Heart left ventricle (tissue), 16 donors: ENCODE measurements around the gene ERO1A. TPM values are rescaled to one million over a fixed set of nuclear protein-coding genes. Genes with fewer than 3 reads are reported as not detected.

ENCODE experiments used
- ATAC-seq, 4 donors: fragments of 200-7000 bp; cut with Tn5 transposase; one replicate each; pipeline ENCODE4 v1.9.1; 2020 to 2022; ENCODE audit warnings: moderate library complexity in 4 of 4, mild to moderate bottlenecking in 3 of 4, moderate number of reproducible peaks in 1 of 4
- DNase-seq, 5 donors: peaks; one replicate each; pipeline ENCODE4 v3.0.0-alpha.2; 2020
- H3K27ac ChIP-seq, 12 donors: fragments of 200-600 bp; sonication (generic) in 4 of 12; one replicate each; pipeline versions ENCODE4 v1.5.0 to v1.8.0; 2016 to 2022; ENCODE audit warnings: mild to moderate bottlenecking in 2 of 12
- H3K27me3 ChIP-seq, 9 donors: fragments of 200-600 bp; sonication (generic) in 2 of 9; one replicate each; pipeline versions ENCODE4 v1.5.1 to v1.8.0; 2016 to 2022; ENCODE audit warnings: mild to moderate bottlenecking in 3 of 9
- H3K36me3 ChIP-seq, 9 donors: fragments of 200-600 bp; sonication (generic) in 2 of 9; one replicate each; pipeline versions ENCODE4 v1.5.0 to v1.8.0; 2018 to 2022; ENCODE audit warnings: mild to moderate bottlenecking in 2 of 9
- H3K4me1 ChIP-seq, 12 donors: fragments of 200-600 bp; sonication (generic) in 4 of 12; one replicate each; pipeline versions ENCODE4 v1.5.0 to v1.8.0; 2016 to 2022; ENCODE audit warnings: mild to moderate bottlenecking in 3 of 12
- H3K4me3 ChIP-seq, 12 donors: fragments of 200-600 bp; sonication (generic) in 4 of 12; one replicate each; pipeline versions ENCODE4 v1.5.0 to v1.8.0; 2017 to 2022; ENCODE audit warnings: mild to moderate bottlenecking in 9 of 12, moderate library complexity in 4 of 12
- H3K9me3 ChIP-seq, 12 donors: fragments of 200-600 bp; sonication (generic) in 4 of 12; one replicate each; pipeline versions ENCODE4 v1.5.0 to v1.8.0; 2016 to 2022; ENCODE audit warnings: mild to moderate bottlenecking in 1 of 12
- POLR2A ChIP-seq, 2 donors: fragments of 450-650 bp; IDR thresholded peaks; one replicate each; pipeline ENCODE4 v1.6.1; 2017; ENCODE audit warnings: antibody characterized with exemption in 2 of 2, mild to moderate bottlenecking in 2 of 2, moderate library complexity in 2 of 2
- WGBS, 4 donors: extraction: QIAGEN DNeasy Blood & Tissue Kit in 2 of 4; methylation state at CpG; one replicate each; pipeline versions ENCODE4 v1.1.5 to v1.1.7; 2013 to 2018; 5-methylcytosine and 5-hydroxymethylcytosine counted together
- intact Hi-C, 10 donors: fragments of 100-400 bp; cut with DNase I; formaldehyde crosslinking; loops; one replicate each; pipeline versions ENCODE4 v1.11.1 to v1.14.2; 2022
- polyA plus RNA-seq, 2 donors: library from polyadenylated mRNA; stranded (reverse); fragments of 200-250 nt; gene quantifications; one replicate each; pipeline ENCODE4 v1.2.3, GENCODE V29; 2013
- total RNA-seq, 9 donors: library from RNA; depleted of rRNA in 2 of 9; stranded (reverse); fragments of >200 nt in 2 of 9; fragmentation: NEBNext Ultra II Directional in 3 of 9; extraction: Animal tissue kit (Norgen Biotek cat#: 25700) in 3 of 9; gene quantifications; one replicate each; pipeline versions ENCODE4 v1.1.0 to v1.2.4, GENCODE V29; 2016 to 2023
- TF ChIP-seq, protein P1 (sequence below), 12 donors: fragments of 200-600 bp; sonication (generic) in 4 of 12; IDR thresholded peaks; one replicate each; pipeline versions ENCODE4 v1.5.0 to v1.8.0; 2018 to 2022; ENCODE audit warnings: antibody characterized with exemption in 12 of 12, mild to moderate bottlenecking in 5 of 12
- donor health status: ischemic (EF 13 %, LVEDD 7.1; RV severe dilation, severe dysfunction).
- donor health status: healthy with polysubstance abuse.
- donor health status: DM: no; HTN: yes; CAD: no.
- donor health status: DM: no; HTN: no; CAD: no.
- donor health status: ischemic (EF 25% LVEDD 6.9; RV normal size, moderate dysfunction).
- donor health status: ischemic (EF 25% LVEDD 5.7; RV mildly dilated, moderate dysfunction).
- donor health status: healthy.
- donor health status: DM: yes; HTN: yes; CAD: no.
- donor health status: ischemic (EF 35%, LVEDD 5.7; RV mildly dilated, moderate dysfunction).
- donor health status: nonischemic (EF 11% LVEDD 7.7; RV severe dilation, severe dysfunction).
- donor health status: DM: yes; HTN: yes; CAD: no.
- donor health status: PGD.
- donor health status: ischemic (EF 29% LVEDD 5.4; RV normal size, mild dysfunction).
- donor health status: nonischemic (EF 23%, LVEDD 6.1; RV moderate dilation, normal function).

The ERO1A gene
- total and polyA plus RNA-seq, 11 donors: 6.4 to 36.7 (median 16.3) TPM

GRCh38 chr14:52650774-52651173 lies 44.6 kb downstream of the ERO1A start:
- Histone ChIP-seq H3K27me3 (no peaks in the 10 kb centered on the region), H3K9me3 (no peaks in the 10 kb centered on the region), H3K4me3 (no peak overlapping the region), H3K4me1 (peaks cover 0 to 2% (median 0%) of the 10 kb centered on the region in 12 donors), H3K36me3 (peaks cover 0 to 88% (median 58%) of the 10 kb centered on the region in 9 donors), H3K27ac (no peak overlapping the region)
- DNase-seq (no peak), ATAC-seq (no peak)
- intact Hi-C loops: no loop called here
- TF ChIP-seq POLR2A (IDR thresholded peaks at IDR 0.05): no peak
- TF ChIP-seq, protein P1, sequence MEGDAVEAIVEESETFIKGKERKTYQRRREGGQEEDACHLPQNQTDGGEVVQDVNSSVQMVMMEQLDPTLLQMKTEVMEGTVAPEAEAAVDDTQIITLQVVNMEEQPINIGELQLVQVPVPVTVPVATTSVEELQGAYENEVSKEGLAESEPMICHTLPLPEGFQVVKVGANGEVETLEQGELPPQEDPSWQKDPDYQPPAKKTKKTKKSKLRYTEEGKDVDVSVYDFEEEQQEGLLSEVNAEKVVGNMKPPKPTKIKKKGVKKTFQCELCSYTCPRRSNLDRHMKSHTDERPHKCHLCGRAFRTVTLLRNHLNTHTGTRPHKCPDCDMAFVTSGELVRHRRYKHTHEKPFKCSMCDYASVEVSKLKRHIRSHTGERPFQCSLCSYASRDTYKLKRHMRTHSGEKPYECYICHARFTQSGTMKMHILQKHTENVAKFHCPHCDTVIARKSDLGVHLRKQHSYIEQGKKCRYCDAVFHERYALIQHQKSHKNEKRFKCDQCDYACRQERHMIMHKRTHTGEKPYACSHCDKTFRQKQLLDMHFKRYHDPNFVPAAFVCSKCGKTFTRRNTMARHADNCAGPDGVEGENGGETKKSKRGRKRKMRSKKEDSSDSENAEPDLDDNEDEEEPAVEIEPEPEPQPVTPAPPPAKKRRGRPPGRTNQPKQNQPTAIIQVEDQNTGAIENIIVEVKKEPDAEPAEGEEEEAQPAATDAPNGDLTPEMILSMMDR (IDR thresholded peaks at IDR 0.05): no peak
- WGBS, 4 donors: 74 to 88% (median 84%) methylated on average over 6 of the region's 6 CpGs

DNA sequence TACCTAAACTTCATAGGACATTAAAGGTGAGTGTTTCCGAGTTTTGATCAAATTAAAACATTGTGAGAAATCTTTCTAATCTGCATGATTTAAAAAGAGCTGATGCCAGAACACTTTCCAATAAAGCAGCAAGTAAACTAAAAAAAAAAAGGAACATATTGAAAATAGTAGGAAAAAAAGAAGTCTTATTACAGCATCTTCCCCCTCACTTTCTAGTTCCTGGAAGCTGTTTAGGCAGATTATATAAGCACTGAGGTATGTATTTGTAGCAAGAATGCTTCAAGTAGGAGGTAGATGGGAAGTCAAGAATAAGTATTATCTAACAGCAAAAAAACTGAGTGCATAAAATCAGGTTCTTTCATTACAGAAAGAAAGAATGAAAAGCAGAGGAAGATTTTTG lies 45.8 kb downstream of the ERO1A start:
- Histone ChIP-seq H3K27ac (no peak overlapping the region), H3K27me3 (no peaks in the 10 kb centered on the region), H3K9me3 (no peaks in the 10 kb centered on the region), H3K4me3 (no peak overlapping the region), H3K4me1 (peaks cover 0 to 2% (median 0%) of the 10 kb centered on the region in 12 donors), H3K36me3 (peaks cover 0 to 88% (median 61%) of the 10 kb centered on the region in 9 donors)
- TF ChIP-seq POLR2A (IDR thresholded peaks at IDR 0.05): no peak
- TF ChIP-seq, protein P1 (IDR thresholded peaks at IDR 0.05): no peak
- intact Hi-C loops: no loop called here
- no peak for DNase-seq
- WGBS, 4 donors: 96 to 97% (median 97%) methylated on average over 1 of the region's 1 CpG
- ATAC-seq: no peak

DNA sequence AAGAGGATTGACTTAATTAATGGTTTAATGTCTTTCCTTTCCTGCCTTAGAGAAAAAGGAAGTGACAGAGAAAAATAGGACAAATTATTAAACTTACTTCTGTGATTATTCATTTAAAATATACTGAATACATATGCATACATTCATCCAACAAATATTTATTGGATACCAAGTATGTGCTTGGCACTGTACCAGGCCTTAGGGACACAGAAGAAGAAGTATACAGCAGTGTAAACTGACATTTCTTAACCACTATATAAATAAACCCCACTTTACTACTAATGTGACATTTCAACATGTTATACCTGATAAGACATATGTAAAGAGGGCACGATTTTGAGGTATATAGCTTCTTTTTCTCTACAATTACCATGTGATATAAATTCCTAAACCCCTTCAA lies 53.6 kb downstream of the ERO1A start:
- TF ChIP-seq, protein P1 (IDR thresholded peaks at IDR 0.05): no peak
- no peak for TF ChIP-seq POLR2A (IDR thresholded peaks at IDR 0.05)
- DNase-seq (no peak), ATAC-seq (no peak)
- no peak overlapping the region for H3K4me3 ChIP-seq
- WGBS, 4 donors: 91 to 100% (median 99%) methylated on average over 1 of the region's 1 CpG
- H3K9me3 ChIP-seq: peaks cover 0 to 11% (median 0%) of the 10 kb centered on the region in 12 donors
- no peak overlapping the region for H3K27ac ChIP-seq
- H3K27me3 ChIP-seq: no peaks in the 10 kb centered on the region
- H3K4me1 ChIP-seq: no peaks in the 10 kb centered on the region
- H3K36me3 ChIP-seq: peaks cover 0 to 68% (median 52%) of the 10 kb centered on the region in 9 donors
- intact Hi-C loops: no loop called here

DNA sequence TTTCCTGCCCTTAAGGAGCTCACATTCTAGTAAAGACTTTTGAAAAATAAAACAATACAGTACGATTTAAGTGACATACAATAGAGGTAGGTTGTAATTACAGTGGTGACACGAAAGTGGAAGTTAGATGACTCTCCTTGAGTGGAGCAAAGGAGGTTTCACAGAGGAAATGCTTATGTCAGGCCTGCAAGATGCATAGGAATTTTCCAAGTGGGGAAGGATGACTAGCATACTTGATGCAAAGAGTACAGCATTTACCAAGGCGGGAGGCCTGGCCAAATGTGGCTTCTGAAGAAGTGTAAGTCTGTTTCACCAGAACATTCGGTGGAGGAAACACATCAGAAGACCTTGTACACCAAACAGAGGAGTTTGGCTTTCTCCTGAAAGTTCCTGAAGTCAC lies 55.2 kb downstream of the ERO1A start:
- WGBS, 4 donors: 97 to 98% (median 97%) methylated on average over 4 of the region's 4 CpGs
- peaks cover 0 to 53% (median 38%) of the 10 kb centered on the region in 9 donors for H3K36me3 ChIP-seq

More for the DNA sequence above, 55.2 kb downstream of the ERO1A start:
- no peak overlapping the region for H3K27ac ChIP-seq
- H3K27me3 ChIP-seq: no peaks in the 10 kb centered on the region
- H3K9me3 ChIP-seq: peaks cover 0 to 11% (median 0%) of the 10 kb centered on the region in 12 donors
- TF ChIP-seq, protein P1 (IDR thresholded peaks at IDR 0.05): no peak
- no peak for TF ChIP-seq POLR2A (IDR thresholded peaks at IDR 0.05)
- intact Hi-C loops: no loop called here
- H3K4me3 ChIP-seq: no peak overlapping the region
- H3K4me1 ChIP-seq: no peaks in the 10 kb centered on the region
- no peak for ATAC-seq
- DNase-seq: no peak
